ENCODE measurements around the gene ALDH8A1.

DNA sequence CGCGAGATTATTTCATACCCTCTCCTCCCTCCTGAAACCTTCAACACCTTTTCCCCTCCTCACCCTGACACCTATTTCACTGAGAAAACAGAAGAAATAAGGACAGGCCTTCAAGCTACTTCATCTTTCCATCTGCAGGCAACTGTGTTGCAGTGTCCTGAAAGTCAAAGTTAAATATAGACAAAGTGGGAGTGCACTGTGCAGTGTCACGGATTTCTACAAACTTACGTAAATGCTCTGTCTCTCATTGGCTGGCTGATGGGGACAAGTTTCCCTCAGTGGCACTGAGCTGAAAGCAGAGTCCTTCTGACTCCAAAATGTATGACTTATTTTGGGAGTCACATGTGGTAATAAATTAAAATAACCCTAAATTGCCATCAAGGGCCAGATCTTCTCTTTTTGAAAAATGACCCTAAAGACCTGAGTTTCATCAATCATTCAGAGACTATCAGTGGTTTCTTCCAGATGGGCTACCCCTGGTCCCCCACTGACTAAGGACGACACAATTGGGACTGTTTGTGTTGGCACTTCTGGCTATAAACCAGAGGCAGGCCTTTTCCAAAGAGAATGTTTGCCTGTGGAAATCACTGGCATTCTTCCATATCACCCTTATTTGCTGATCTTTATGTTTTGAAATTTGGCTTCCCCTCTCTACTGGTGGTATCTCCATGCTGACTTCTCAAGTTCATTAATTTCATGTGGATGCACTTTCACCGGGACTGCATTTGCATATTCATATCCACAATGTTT lies 21.6 kb downstream of the ALDH8A1 start:
- TF ChIP-seq, protein P1, sequence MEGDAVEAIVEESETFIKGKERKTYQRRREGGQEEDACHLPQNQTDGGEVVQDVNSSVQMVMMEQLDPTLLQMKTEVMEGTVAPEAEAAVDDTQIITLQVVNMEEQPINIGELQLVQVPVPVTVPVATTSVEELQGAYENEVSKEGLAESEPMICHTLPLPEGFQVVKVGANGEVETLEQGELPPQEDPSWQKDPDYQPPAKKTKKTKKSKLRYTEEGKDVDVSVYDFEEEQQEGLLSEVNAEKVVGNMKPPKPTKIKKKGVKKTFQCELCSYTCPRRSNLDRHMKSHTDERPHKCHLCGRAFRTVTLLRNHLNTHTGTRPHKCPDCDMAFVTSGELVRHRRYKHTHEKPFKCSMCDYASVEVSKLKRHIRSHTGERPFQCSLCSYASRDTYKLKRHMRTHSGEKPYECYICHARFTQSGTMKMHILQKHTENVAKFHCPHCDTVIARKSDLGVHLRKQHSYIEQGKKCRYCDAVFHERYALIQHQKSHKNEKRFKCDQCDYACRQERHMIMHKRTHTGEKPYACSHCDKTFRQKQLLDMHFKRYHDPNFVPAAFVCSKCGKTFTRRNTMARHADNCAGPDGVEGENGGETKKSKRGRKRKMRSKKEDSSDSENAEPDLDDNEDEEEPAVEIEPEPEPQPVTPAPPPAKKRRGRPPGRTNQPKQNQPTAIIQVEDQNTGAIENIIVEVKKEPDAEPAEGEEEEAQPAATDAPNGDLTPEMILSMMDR (IDR thresholded peaks at IDR 0.05; ENCODE audit: low read length): no peak
- no peak for TF ChIP-seq EZH2 (IDR thresholded peaks at IDR 0.05; ENCODE audit: borderline replicate concordance, low read length)
